NCI-H2081 (cell line): ENCODE data around the gene OPCML.
A peak's percentile ranks its signal among the peaks of the same experiment; 100 is the strongest.

ENCODE experiments used
- DNase-seq, 2 experiments: peaks; one replicate each; lab custom pipeline; 2025; lab: John Stamatoyannopoulos, UW

The OPCML gene

DNA sequence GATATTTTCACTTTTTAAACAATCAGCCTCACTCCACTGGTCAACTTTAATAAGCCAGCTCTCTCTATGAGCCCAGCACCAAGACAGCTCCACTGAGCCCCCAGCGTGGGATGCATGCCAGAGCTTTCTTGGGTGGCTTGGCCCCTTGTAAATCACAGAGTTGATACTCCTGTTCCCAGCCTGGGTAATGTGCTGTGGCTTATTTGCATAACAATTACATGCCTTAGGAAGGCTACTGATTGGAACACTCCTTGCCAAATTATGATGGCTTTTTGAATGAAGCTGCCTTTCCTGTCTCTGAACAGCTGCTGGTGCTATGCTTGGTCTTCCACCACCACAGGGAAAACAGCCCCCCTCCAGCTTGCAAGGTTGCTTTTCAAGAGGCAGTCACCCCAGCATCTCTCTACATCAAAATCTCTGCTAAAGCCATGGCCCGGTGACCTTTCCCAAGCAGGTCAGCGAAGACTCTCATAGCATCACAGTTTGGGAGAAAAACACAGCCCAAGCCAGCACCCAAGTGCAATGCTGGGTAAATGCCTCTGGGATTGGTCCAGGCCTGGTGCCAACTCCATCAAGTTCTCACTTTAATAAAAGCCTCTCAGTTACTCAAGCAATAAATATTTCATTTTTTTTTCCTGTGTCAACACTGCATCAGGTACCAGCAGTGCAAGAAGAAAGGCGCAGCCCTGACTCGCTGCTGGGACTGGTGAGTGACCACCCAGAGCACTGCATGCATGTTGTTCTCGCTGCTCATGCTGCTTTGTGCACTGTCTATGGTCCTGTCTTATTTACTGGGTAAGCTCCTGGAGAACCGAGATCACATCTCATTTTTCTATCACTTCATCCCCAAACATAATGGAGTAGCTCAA is 549.3 kb downstream of the OPCML start:
- peak; percentile 48 to 77 for DNase-seq

DNA sequence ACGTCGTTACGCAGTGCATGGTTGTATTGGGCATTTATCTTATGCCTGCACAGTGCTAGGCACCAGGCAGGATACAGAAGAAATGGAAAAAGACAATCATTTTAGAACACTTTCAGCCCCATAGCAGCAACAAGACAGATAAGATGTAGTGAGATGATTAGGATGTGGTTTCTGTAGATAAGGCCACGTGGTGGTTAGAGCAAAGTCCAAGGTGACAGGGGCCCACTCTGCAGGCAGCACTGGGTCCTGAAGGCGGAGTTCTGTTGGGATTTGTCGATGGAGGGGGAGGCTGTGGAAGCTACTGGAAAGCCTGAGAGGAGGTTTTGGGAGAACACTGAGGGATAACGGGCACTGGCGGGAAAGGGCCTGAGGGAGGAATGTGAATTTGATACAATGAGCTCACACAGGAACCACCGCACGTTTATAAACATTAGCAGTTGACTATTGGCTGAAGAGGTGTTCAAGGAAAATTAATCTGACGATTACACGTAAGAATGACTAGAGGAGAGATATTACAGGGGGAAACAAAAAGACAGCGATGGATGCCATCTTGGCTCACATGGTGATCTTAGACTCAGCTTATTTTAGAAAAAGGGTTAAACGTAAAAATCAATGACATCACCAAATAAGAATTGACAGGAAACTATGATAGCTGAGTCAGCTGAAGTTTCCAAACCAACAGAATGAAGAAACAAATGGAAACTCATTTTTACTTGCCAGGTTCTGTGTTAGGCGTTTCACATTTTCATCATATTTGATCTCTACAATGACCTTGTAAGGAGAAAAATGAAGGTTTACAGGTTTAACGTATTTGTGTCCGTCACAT is 551.0 kb downstream of the OPCML start:
- DNase-seq, result no peak

DNA sequence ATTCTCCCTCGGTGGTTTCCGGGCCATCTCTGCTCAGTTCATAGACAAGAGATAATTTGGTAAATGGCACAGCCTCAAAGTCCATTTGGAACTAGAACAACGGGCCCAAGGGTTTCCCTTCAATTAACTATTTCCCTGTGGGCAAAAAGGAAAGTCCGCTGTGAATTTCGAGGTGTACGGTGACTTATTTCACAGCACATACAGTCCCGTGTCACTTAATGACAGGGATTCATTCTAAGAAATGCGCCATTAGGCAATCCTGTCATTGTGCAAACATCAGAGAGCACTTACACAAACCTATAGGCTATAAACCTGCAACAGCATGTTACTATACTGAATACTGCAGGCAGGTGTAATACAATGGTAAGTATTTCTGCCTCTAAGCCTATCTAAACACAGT is 551.6 kb downstream of the OPCML start:
- peak in 1 of 2 experiments; percentile 41 for DNase-seq

DNA sequence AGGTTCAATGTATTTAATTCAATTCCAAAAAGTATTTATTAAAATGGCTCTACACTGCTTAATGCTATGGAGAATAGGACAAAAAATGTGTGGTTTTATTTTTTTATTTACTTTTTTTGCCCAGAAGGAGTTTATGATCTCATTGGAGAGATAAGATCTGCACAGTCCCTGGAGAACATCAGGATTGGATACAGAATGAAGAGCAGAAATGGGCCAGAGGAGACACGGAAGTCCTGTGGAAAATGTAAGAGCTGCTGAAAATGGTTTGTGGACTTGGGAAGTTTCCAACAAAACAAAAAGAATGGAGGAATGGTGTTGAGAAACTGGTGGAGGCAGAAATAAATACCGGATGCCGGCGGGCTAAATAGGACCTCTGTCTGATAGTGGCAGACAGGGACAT is 554.6 kb downstream of the OPCML start:
- no peak for DNase-seq

DNA sequence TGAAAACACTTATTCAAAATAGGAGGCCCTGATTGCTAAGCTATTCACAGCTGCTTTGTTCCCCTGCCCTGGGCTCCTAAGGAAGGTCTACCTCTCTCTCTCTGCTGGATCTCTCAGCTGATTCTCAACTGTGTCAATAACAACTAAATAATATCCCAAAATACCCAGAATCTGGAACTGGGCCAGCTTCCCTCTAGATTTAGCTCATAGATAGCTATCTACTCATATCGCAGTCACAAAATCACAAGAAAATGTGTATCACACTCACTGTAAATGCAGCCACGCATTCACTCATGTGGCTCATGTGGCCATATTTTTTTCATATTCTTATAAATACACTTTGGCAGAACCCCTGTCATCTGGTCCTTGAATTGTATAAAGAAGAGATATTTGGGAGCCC is 555.1 kb downstream of the OPCML start:
- DNase-seq, result peak in 1 of 2 experiments; percentile 43

DNA sequence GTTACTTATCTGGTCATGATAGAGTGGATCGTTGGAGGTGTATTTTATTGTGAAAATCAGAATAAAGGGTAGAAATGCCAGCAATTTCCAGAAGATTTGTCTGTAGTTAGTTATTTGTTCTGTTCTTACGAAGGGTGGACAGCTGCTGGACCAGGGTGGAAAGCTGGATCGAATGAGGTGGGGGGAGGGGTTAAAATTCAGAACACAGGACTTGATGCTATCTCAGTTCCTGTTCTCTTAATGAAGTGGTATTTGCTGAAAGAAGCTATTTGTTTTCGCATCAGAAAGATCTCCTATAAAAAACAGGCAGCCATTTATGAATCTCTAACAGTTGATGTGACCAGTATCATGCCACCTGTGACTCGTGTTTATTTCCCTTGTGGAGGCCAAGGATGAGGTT is 556.2 kb downstream of the OPCML start:
- DNase-seq, result no peak

DNA sequence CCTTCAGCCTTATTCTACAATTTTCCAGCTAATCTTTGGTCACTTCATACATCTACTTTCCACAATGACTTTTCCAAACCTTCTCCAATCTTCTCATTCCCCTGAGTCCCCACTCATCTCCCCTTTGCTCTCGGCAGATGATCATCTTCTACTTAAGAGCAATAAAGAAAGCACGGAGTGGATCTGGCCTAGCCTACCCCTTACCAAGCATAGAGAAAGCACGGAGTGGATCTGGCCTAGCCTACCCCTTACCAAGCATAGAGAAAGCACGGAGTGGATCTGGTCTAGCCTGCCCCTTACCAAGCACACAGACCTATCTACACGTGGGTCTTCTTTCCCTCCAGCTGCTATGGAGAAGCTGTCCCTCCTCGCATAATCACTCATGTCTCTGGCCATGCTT is 558.6 kb downstream of the OPCML start:
- DNase-seq, result no peak

DNA sequence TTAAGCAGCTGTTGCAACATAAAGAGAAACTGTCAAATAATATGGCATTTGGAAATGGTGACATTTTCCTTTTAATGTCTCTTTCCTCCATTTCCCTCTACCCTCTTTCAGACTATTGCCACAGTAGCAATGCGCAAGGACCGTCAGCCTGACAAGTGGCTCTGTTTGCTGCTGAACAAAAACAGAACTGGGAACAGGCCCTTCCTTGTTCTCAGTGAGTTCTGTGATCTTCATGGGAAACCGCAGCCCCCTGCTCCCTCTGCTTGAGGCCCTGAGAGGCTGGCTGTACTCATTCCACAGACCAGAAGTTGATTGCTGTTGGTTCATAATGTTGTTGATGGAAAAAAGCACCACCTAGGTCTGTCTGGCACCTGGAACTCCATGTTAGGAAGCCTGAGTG is 559.7 kb downstream of the OPCML start:
- no peak for DNase-seq

DNA sequence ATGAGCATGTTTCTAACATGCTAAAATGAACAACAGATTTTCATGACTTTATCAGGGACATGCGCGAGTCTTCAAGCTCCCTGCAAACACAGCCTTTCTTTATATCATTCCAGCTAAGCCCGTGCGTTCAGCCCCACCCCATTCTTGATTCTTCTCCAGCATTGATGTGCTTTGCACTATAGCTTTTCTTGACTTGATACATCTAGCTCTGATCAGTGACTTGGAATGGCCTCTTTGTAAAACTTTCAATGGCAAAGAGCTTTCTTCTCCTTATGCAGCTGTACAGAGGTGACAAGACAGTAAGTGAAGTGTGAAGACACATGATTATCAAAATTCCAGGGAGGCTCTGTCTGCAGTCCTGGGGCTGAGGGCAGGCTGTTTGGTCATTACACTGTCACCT is 561.0 kb downstream of the OPCML start:
- no peak for DNase-seq

DNA sequence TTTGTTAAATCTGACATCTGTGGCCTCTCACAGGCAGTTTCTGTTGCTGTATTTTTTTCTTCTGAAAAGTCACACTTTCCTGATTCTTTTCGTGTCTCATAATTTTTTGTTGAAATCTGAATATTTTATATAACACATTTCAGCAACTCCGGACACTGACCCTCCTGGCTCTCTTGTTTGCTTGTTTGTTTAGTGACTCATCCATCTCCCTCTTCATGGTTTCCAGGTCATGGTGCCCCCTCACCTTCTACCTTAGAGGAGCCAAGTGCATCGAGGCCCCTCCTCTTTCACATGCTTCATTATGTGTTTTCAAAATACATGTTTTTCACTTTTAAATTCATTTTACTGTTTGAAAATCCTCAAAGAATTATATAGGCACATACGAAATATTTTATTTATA is 562.4 kb downstream of the OPCML start:
- no peak for DNase-seq

DNA sequence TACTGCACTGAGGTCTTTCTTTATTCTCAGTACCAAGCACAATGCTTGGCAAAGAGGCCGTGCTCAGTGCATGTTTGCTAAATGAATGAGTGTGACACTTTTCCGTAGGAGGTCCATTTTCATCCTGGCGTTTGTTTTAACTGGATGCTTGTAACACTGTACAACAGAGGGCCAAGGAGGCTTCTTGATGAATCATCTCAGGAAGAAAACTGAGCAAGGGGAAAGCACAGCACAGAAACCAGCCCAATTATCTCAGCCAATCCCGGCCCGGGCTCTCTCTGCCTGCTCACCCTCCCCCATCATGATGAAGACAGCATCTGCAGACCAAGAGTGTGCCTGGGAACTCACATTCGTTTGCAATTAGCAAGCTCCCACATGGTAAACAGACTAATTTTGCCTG is 570.3 kb downstream of the OPCML start:
- DNase-seq, result no peak

DNA sequence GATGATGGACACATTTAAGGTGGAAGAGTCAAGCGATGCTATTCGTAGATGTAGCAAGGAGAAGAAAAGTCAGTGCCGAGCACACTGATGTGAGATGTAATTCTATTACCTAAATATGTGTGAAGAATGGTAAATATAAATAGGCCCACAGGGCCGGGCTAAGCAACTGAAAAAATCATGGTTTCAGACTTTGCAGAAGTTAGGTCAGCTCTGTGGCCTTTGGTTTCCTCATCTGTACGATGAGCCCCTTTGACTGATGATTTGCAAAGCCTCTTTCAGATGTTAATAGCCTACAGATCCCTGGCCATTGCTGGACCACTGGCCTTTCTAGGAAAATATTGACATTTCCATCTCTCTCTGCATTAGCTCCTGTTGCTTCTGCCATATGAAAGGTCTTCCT is 570.8 kb downstream of the OPCML start:
- DNase-seq, result no peak

DNA sequence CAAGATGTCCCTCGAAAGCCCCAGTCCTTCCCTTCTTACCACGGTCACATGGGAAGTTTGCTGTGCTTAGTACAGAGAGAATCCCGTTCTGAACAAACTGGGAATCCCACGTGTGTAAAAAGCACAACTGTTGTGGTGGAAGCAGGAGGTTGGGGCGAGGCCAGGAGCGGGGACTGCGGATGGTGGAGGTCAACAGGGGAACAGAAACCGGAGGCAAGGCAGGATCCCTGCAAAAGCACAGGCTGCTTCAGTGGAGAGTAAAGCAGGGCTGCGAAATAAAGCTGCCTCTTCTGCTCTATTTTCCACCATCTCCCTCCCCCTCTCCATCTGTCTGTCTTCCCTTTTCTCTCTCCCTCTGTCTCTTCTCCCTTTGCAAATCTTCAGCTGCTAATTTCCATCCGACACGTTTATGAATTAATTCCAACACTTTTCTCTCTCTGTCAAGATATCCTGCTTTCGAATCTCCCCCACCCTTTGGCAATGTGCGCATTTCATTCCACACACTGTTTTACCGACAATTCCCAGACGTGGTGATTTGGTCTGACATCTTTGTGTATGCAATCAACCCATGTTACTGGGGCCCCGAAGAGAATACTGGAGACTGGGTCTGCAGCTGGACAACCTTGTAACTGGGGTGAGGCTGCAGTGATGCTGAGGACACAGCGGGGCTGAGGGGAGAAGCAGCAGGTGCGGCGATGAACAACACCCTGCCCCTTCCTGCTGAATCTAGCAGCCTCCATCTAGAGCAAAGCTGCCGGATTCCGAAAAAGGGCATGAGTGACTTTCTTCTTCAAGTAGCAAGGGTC is 571.8 kb downstream of the OPCML start:
- no peak for DNase-seq

DNA sequence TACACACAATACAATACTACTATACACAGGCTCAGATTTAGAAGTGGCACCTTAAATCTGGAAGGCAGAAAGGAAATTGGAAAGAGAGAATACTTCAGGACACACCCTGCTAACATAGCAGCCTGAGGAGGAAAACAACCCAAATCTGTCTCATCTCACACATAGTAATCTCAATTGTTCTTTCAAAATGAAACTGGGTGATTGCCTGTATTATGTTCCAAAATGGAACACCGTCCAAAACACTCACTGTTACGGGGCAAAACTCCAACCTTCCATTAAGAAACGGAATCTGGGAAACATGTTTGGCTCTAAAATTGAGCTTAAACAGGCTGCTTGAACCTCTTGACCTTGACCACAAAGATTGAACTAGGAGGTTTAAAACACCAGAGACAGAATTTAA is 572.6 kb downstream of the OPCML start:
- no peak for DNase-seq

DNA sequence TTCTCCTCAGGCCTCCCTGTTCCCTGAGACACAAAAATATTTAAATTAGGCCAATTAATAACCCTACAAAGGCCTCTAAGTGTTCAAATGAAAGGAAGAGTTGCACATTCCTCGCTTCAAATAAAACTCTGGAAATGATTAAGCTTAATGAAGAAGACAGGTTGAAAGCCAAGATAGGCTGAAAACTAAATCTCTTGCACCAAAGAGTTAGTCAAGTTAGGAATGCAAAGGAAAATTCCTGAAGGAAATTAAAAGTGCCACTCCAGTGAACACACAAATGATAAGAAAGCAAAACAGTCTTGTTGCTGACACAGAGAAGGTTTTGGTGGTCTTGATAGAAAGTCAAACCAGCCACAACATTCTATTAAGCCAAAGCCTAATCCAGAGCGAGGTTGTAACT is 574.4 kb downstream of the OPCML start:
- DNase-seq, result no peak

DNA sequence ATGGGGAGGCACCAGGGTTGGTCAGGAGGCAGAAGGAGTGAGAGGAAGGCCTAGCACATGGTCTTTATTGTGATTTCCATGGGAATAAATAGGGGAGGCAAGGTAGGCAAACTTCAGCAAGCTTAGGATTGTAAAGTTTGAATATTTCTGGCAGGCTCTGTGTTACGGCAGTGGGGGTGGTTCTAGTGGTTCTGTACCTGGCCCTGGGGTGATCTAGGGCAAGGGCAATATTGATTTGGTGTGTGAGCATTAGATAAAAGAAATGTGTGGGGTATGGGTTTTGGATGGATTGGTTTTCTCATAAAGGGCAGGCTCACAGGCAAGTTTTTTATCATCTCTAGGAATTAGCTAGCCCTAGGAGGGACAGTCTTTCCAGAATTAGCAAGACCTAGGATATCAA is 584.0 kb downstream of the OPCML start:
- no peak for DNase-seq

DNA sequence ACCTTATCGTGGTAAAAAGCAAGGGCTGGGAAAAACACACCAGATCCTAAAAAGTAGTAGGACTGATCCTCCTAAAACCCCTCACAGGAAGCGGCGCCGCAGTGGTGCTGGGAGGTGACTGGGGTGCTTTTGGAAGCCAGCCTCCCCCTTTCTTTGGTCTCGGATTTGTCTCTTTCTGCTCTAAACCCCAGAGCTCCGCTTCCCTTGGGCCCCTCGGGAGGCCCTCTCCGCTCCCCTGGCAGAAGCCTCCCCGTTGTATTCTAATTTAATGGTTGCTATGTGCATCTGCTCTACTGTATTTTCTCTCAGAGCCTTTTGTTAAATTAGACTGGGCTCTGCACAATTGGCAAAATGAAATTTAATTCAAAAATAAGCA is 587.7 kb downstream of the OPCML start:
- no peak for DNase-seq

DNA sequence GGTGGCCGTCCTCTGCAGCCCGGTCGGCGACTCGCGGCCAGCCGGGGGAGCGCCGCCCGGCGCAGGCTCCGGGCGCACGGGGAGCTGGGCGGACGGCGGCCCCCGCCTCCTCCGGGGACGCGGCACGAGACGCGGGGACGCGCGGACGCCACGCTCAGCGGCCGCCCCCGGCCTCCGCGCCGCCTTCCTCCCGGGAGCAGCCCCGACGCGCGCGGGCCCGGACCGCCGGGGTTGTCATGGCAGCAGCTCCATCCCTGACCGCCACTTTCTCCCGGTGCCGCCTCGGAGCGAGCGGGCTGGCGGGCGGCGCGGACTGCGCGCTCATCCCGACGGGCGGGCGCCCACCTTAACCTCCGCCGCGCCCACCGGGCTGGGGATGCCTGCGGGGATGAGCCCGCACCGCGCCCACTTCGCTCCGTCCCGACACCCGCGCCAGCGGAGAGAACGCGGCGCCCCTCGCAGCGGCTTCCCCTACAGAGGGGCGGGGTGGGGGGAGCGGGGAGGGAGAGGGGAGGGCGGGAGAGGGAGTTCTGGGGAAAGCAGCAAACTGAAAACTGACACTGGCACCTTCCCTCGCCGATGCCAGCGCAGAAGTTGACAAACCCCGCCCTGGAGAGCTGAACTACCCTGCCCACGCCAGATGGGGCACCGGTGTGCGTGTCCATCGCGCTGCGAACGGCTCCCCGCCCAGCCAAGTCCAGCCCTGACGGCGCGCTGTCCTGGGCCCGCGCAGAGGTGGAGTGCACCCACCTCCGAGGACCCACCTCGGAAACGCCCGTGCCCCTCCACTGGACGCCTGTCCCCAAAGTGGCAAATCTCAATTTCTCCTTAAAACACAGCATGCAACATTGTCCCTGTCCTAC is 588.4 kb downstream of the OPCML start:
- DNase-seq, result peak; percentile 15 to 30

DNA sequence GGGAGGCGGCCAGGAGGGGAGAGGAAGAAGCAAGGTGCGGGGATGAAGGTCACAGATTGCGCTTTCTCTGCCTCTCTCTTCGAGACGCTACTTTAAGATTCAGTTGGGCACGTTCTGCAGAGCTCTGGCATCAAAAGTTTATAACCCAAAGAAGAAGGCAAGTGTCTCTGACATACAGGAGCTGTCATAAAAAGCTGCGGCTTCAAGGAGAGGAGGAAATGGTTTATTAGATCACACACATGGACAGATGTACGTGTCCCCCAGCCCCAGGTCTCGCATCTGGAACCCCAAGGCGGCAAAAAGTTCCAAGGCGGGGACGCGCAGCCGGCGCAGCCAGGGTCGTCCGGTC is 589.0 kb downstream of the OPCML start:
- no peak for DNase-seq

DNA sequence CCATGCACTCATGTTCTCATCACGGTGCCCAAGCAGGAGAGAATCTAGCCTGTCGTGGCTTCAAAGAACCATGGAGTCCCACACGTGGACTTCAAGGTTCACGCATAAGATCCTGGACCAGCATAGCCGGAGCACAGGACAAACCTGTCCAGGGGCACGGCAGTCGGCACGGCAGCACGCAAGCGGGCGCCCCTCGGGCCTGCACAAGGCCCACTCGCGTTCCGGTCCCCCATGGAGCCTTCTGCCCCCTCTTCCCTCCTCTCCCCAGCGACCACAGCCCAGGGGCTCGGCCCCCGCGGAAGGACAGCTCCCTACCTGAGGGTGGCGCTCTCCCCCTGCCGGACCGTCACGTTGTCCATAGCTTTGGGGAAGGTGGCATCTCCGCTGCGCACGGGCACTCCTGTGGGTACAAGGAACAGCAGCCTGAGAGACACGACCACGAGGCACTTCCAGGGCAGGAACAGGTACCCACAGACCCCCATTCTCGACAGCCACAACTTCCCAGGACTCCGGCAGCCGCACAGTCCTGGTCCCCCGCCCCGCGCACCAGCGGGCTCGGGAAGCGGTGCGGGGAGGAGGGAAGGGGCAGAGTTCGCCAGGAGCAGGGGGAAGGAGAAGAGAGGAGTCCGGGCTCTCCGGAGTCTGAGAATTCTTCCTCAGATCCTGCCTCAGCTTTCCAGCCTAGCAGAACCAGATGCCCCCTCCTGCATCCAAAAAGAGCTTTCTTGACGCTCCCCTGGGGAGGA is 589.5 kb downstream of the OPCML start:
- no peak for DNase-seq

DNA sequence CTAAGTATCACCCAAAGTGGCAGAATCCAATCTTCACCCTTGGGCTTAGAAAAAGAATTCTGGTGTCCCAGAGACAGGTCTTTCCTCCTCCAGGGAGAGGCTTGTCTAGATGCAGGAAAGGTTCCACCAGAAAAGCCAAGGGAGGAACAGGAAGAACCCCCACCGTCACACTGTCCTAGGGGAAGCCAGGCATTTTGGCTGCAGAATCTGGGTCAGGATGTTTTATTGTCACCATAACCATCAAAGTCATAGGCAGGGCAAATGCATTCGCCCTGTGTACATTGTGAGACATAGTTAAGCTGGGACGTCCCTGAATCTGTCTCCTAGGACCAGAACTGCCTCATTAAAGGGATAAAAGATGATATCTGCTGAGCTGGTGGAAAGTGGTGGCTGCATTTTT is 590.5 kb downstream of the OPCML start:
- DNase-seq, result no peak
